ENCODE results near the gene NOSIP. TPM values are rescaled to one million over a fixed set of nuclear protein-coding genes. Genes with fewer than 3 reads are reported as not detected.

The NOSIP gene
- total RNA-seq, 1 experiment from 2014 or later: 66.1 TPM

GRCh38 chr19:49602806-49603205, 22.4 kb upstream of the NOSIP start:
- in situ Hi-C loops (cut with HindIII; ENCODE audit: low pct_unique_long_range_greater_than_20kb, low sequenced_read_pairs) (no loop called here), intact Hi-C loops (cut with micrococcal nuclease; ENCODE audit: unreplicated experiment) (no loop called here)
- H3K4me3 ChIP-seq (ENCODE audit: low read depth in 2 of 2, low read length in 2 of 2): no peak overlapping the region
- H3K27ac ChIP-seq (ENCODE audit: low read length): no peak overlapping the region
- no peaks in the 10 kb centered on the region for H3K27me3 ChIP-seq (ENCODE audit: control insufficient read depth, insufficient read depth, low read length)
- H3K4me1 ChIP-seq (ENCODE audit: control insufficient read depth, insufficient read depth, low read length): no peaks in the 10 kb centered on the region
- DNase-seq (ENCODE audit: low read depth, low spot score): no peak
- H3K9me3 ChIP-seq (ENCODE audit: control insufficient read depth, insufficient read depth, low read depth, low read length): no peaks in the 10 kb centered on the region
- BruUV-seq (replicated peaks): no TSS peak
- ATAC-seq: no peak
- POLR2A ChIA-PET: no interaction called here
- CTCF ChIA-PET: no interaction called here
- H3K36me3 ChIP-seq (ENCODE audit: control insufficient read depth, insufficient read depth, low read length): no peaks in the 10 kb centered on the region; the same call in 1 of the 2 replicates
- no peak for TF ChIP-seq REST (IDR thresholded peaks at IDR 0.05; ENCODE audit: insufficient read depth in 1 of 2, low read depth in 2 of 2, low read length in 1 of 2)
- no peak for TF ChIP-seq POLR2AphosphoS5 (IDR thresholded peaks at IDR 0.05; ENCODE audit: low read depth, low read length)
- TF ChIP-seq TCF7L2 (IDR thresholded peaks at IDR 0.05; ENCODE audit: low read depth, low read length): no peak

- ChIA-PET CTCF (no interaction called here), POLR2A (no interaction called here)
- Histone ChIP-seq H3K4me3 (ENCODE audit: low read depth in 2 of 2, low read length in 2 of 2) (no peak overlapping the region), H3K36me3 (ENCODE audit: control insufficient read depth, insufficient read depth, low read length) (no peaks in the 10 kb centered on the region; the same call in 1 of the 2 replicates), H3K27me3 (ENCODE audit: control insufficient read depth, insufficient read depth, low read length) (no peaks in the 10 kb centered on the region), H3K27ac (ENCODE audit: low read length) (no peak overlapping the region), H3K4me1 (ENCODE audit: control insufficient read depth, insufficient read depth, low read length) (no peaks in the 10 kb centered on the region), H3K9me3 (ENCODE audit: control insufficient read depth, insufficient read depth, low read depth, low read length) (no peaks in the 10 kb centered on the region)
- in situ Hi-C loops (cut with HindIII; ENCODE audit: low pct_unique_long_range_greater_than_20kb, low sequenced_read_pairs): no loop called here
- DNase-seq (ENCODE audit: low read depth, low spot score): no peak
- intact Hi-C loops (cut with micrococcal nuclease; ENCODE audit: unreplicated experiment): no loop called here
- TF ChIP-seq TCF7L2 (IDR thresholded peaks at IDR 0.05; ENCODE audit: low read depth, low read length): no peak
- BruUV-seq (replicated peaks): no TSS peak
- ATAC-seq: no peak
Observed at GRCh38 chr19:49601482-49602038, 21.2 kb upstream of the NOSIP start.

DNA sequence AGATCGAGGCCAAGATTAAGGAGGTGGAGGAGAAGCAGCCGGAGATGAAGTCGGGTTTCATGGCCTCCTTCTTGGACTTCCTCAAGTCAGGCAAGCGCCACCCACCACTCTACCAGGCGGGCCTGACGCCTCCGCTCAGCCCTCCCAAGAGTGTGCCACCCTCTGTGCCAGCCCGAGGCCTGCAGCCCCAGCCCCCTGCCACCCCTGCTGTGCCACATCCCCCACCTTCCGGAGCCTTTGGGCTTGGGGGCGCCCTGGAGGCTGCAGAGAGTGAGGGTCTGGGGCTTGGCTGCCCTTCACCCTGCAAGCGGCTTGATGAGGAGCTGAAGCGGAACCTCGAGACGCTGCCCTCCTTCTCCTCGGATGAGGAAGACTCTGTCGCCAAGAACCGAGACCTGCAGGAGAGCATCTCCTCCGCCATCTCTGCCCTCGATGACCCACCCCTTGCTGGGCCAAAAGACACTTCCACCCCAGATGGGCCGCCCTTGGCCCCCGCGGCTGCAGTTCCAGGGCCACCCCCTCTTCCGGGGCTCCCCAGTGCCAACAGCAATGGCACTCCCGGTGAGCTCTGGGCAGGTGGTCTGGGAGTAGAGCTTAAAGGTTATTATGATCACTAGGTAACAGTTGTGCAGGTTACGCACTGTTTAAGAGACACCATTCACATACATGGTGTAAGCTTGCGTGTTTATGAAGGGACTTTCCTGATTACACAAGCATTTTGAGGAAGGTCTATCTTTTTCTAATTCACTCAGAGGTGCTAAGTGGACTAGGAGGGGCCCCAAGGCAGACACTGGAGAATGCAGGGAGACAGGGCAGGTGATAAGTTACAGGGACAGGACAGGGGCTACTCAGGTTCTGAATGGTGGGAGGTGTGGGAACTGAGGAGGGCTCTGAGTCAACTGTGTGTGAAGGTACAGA, 19.3 kb upstream of the NOSIP start:
- Histone ChIP-seq H3K27ac (ENCODE audit: low read length) (no peak overlapping the region), H3K36me3 (ENCODE audit: control insufficient read depth, insufficient read depth, low read length) (no peaks in the 10 kb centered on the region; the same call in 1 of the 2 replicates), H3K4me1 (ENCODE audit: control insufficient read depth, insufficient read depth, low read length) (no peaks in the 10 kb centered on the region), H3K4me3 (ENCODE audit: low read depth in 2 of 2, low read length in 2 of 2) (no peak overlapping the region), H3K9me3 (ENCODE audit: control insufficient read depth, insufficient read depth, low read depth, low read length) (no peaks in the 10 kb centered on the region), H3K27me3 (ENCODE audit: control insufficient read depth, insufficient read depth, low read length) (no peaks in the 10 kb centered on the region)
- CTCF ChIA-PET: no interaction called here
- TF ChIP-seq, protein P1, sequence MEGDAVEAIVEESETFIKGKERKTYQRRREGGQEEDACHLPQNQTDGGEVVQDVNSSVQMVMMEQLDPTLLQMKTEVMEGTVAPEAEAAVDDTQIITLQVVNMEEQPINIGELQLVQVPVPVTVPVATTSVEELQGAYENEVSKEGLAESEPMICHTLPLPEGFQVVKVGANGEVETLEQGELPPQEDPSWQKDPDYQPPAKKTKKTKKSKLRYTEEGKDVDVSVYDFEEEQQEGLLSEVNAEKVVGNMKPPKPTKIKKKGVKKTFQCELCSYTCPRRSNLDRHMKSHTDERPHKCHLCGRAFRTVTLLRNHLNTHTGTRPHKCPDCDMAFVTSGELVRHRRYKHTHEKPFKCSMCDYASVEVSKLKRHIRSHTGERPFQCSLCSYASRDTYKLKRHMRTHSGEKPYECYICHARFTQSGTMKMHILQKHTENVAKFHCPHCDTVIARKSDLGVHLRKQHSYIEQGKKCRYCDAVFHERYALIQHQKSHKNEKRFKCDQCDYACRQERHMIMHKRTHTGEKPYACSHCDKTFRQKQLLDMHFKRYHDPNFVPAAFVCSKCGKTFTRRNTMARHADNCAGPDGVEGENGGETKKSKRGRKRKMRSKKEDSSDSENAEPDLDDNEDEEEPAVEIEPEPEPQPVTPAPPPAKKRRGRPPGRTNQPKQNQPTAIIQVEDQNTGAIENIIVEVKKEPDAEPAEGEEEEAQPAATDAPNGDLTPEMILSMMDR (IDR thresholded peaks at IDR 0.05): no peak
- TF ChIP-seq REST (IDR thresholded peaks at IDR 0.05; ENCODE audit: insufficient read depth in 1 of 2, low read depth in 2 of 2, low read length in 1 of 2): no peak
- in situ Hi-C loops (cut with HindIII; ENCODE audit: low pct_unique_long_range_greater_than_20kb, low sequenced_read_pairs): no loop called here
- ATAC-seq (no peak), DNase-seq (ENCODE audit: low read depth, low spot score) (no peak)
- no TSS peak for BruUV-seq (replicated peaks)
- POLR2A ChIA-PET: no interaction called here
- intact Hi-C loops (cut with micrococcal nuclease; ENCODE audit: unreplicated experiment): no loop called here
